Measurements from ENCODE around the gene SPIRE2.

SPIRE2 gene

GRCh38 chr16:89826531-89827382 is 1.5 kb upstream of the SPIRE2 start:
- no peaks in the 10 kb centered on the region for H3K9me3 ChIP-seq (ENCODE audit: insufficient read depth, low read length, severe bottlenecking)
- H3K79me2 ChIP-seq (ENCODE audit: insufficient read depth, low read length) = no peaks in the 10 kb centered on the region
- ATAC-seq (ENCODE audit: insufficient read depth, low read depth) (no peak), DNase-seq (no peak)
- H3K9ac ChIP-seq (ENCODE audit: low read depth, low read length) = no peak overlapping the region
- peaks cover 29% of the 10 kb centered on the region for H4K20me1 ChIP-seq (ENCODE audit: insufficient read depth, low read length)
- no peaks in the 10 kb centered on the region for H3K36me3 ChIP-seq (ENCODE audit: insufficient read depth, low read length)
- H3K4me1 ChIP-seq (ENCODE audit: insufficient read depth, low read length) = peaks cover 11% of the 10 kb centered on the region
- H3K4me3 ChIP-seq (ENCODE audit: low read depth in 1 of 2, low read length in 2 of 2) = no peak overlapping the region
- H3K27ac ChIP-seq (ENCODE audit: low read length) = no peak overlapping the region
- TF ChIP-seq CTCF (IDR thresholded peaks at IDR 0.05; ENCODE audit: borderline replicate concordance, extremely low read depth, low read length, poor library complexity, severe bottlenecking) = no peak
- TF ChIP-seq EZH2 (IDR thresholded peaks at IDR 0.05; ENCODE audit: borderline replicate concordance, low read depth, low read length, severe bottlenecking) = no peak
- peak overlapping the region; percentile 74; the same call in 1 of the 2 replicates for H3K4me2 ChIP-seq (ENCODE audit: insufficient read depth, low read length)
- H2AFZ ChIP-seq (ENCODE audit: low read depth, low read length) = no peak overlapping the region
- no peaks in the 10 kb centered on the region for H3K27me3 ChIP-seq (ENCODE audit: insufficient read depth, low read length, poor library complexity)

GRCh38 chr16:89827383-89828198 is 684 bp upstream of the SPIRE2 start:
- TF ChIP-seq EZH2 (IDR thresholded peaks at IDR 0.05; ENCODE audit: borderline replicate concordance, low read depth, low read length, severe bottlenecking) (no peak), CTCF (IDR thresholded peaks at IDR 0.05; ENCODE audit: borderline replicate concordance, extremely low read depth, low read length, poor library complexity, severe bottlenecking) (no peak)
- ATAC-seq (ENCODE audit: insufficient read depth, low read depth) = no peak
- DNase-seq = no peak
- H2AFZ ChIP-seq (ENCODE audit: low read depth, low read length) = no peak overlapping the region
- no peaks in the 10 kb centered on the region for H3K27me3 ChIP-seq (ENCODE audit: insufficient read depth, low read length, poor library complexity)
- H3K9ac ChIP-seq (ENCODE audit: low read depth, low read length) = peak overlapping the region; percentile 38
- peaks cover 32% of the 10 kb centered on the region for H4K20me1 ChIP-seq (ENCODE audit: insufficient read depth, low read length)
- no peaks in the 10 kb centered on the region for H3K79me2 ChIP-seq (ENCODE audit: insufficient read depth, low read length)
- no peaks in the 10 kb centered on the region for H3K9me3 ChIP-seq (ENCODE audit: insufficient read depth, low read length, severe bottlenecking)
- peaks cover 11% of the 10 kb centered on the region for H3K4me1 ChIP-seq (ENCODE audit: insufficient read depth, low read length)
- peak overlapping the region in 1 of 2 experiments; percentile 49; a peak in 3 of 4 replicates for H3K4me3 ChIP-seq (ENCODE audit: low read depth in 1 of 2, low read length in 2 of 2)
- no peaks in the 10 kb centered on the region for H3K36me3 ChIP-seq (ENCODE audit: insufficient read depth, low read length)
- peak overlapping the region; percentile 74 for H3K4me2 ChIP-seq (ENCODE audit: insufficient read depth, low read length)
- no peak overlapping the region for H3K27ac ChIP-seq (ENCODE audit: low read length)

- no peak overlapping the region for H3K9ac ChIP-seq (ENCODE audit: low read depth, low read length)
- H3K27me3 ChIP-seq (ENCODE audit: insufficient read depth, low read length, poor library complexity) = no peaks in the 10 kb centered on the region
- H3K36me3 ChIP-seq (ENCODE audit: insufficient read depth, low read length) = no peaks in the 10 kb centered on the region
- peak overlapping the region; percentile 74; the same call in 1 of the 2 replicates for H3K4me2 ChIP-seq (ENCODE audit: insufficient read depth, low read length)
- peaks cover 36% of the 10 kb centered on the region for H4K20me1 ChIP-seq (ENCODE audit: insufficient read depth, low read length)
- H3K4me3 ChIP-seq (ENCODE audit: low read depth in 1 of 2, low read length in 2 of 2) = no peak overlapping the region
- H3K27ac ChIP-seq (ENCODE audit: low read length) = no peak overlapping the region
- TF ChIP-seq EZH2 (IDR thresholded peaks at IDR 0.05; ENCODE audit: borderline replicate concordance, low read depth, low read length, severe bottlenecking) (no peak), CTCF (IDR thresholded peaks at IDR 0.05; ENCODE audit: borderline replicate concordance, extremely low read depth, low read length, poor library complexity, severe bottlenecking) (no peak)
- H2AFZ ChIP-seq (ENCODE audit: low read depth, low read length) = no peak overlapping the region
- DNase-seq = no peak
- no peaks in the 10 kb centered on the region for H3K79me2 ChIP-seq (ENCODE audit: insufficient read depth, low read length)
- H3K9me3 ChIP-seq (ENCODE audit: insufficient read depth, low read length, severe bottlenecking) = no peaks in the 10 kb centered on the region
- peaks cover 11% of the 10 kb centered on the region for H3K4me1 ChIP-seq (ENCODE audit: insufficient read depth, low read length)
- ATAC-seq (ENCODE audit: insufficient read depth, low read depth) = no peak
These were observed 775 bp downstream of the SPIRE2 start for GRCh38 chr16:89828870-89829629.
